ENCODE results near the gene SMARCB1.

The SMARCB1 gene

GRCh38 chr22:23793326-23793725 lies 6.6 kb downstream of the SMARCB1 start:
- Histone ChIP-seq H3K36me3 (ENCODE audit: control insufficient read depth, insufficient read depth, low read length) (peaks cover 15% of the 10 kb centered on the region), H3K56ac (ENCODE audit: low read length) (no peak overlapping the region), H3K4ac (ENCODE audit: low read depth, low read length) (no peak overlapping the region), H2BK15ac (replicated peaks; ENCODE audit: low read depth) (no peak overlapping the region), H3K79me2 (ENCODE audit: control insufficient read depth, insufficient read depth, low read length) (peaks cover 33% of the 10 kb centered on the region), H2BK120ac (ENCODE audit: low read depth, low read length) (no peak overlapping the region), H3K4me2 (ENCODE audit: low read length) (no peak overlapping the region), H3K23ac (ENCODE audit: low read length) (no peak overlapping the region), H3K9ac (ENCODE audit: low read length) (no peak overlapping the region), H3K27me3 (ENCODE audit: insufficient read depth, low read length, poor library complexity) (no peaks in the 10 kb centered on the region), H2BK5ac (ENCODE audit: low read length) (no peak overlapping the region), H3K79me1 (ENCODE audit: low read length) (peaks cover 22% of the 10 kb centered on the region), H2AK5ac (ENCODE audit: low read length) (no peak overlapping the region), H3K18ac (ENCODE audit: low read length) (no peak overlapping the region), H3K4me1 (ENCODE audit: control insufficient read depth, low read depth, low read length) (peaks cover 1% of the 10 kb centered on the region), H3K4me3 (ENCODE audit: low read length) (no peak overlapping the region), H4K8ac (ENCODE audit: low read depth, low read length) (no peak overlapping the region), H3K27ac (ENCODE audit: low read depth, low read length) (no peak overlapping the region), H4K5ac (ENCODE audit: low read length) (no peak overlapping the region)
- no CpG with 5 or more reads among the region's 8 CpGs for WGBS (ENCODE audit: extremely low coverage, insufficient coverage, low lambda C conversion rate)
- DNase-seq = peak; percentile 49

GRCh38 chr22:23796461-23796860 lies 9.7 kb downstream of the SMARCB1 start:
- Histone ChIP-seq H3K27me3 (ENCODE audit: insufficient read depth, low read length, poor library complexity) (no peaks in the 10 kb centered on the region), H3K4me1 (ENCODE audit: control insufficient read depth, low read depth, low read length) (no peaks in the 10 kb centered on the region), H3K36me3 (ENCODE audit: control insufficient read depth, insufficient read depth, low read length) (peaks cover 20% of the 10 kb centered on the region), H4K8ac (ENCODE audit: low read depth, low read length) (no peak overlapping the region), H2BK5ac (ENCODE audit: low read length) (no peak overlapping the region), H3K23ac (ENCODE audit: low read length) (no peak overlapping the region), H2BK15ac (replicated peaks; ENCODE audit: low read depth) (no peak overlapping the region), H2AK5ac (ENCODE audit: low read length) (no peak overlapping the region), H3K4me3 (ENCODE audit: low read length) (no peak overlapping the region), H4K5ac (ENCODE audit: low read length) (no peak overlapping the region), H3K56ac (ENCODE audit: low read length) (no peak overlapping the region), H3K79me1 (ENCODE audit: low read length) (peaks cover 8% of the 10 kb centered on the region), H3K9ac (ENCODE audit: low read length) (no peak overlapping the region), H3K4me2 (ENCODE audit: low read length) (no peak overlapping the region), H3K18ac (ENCODE audit: low read length) (no peak overlapping the region), H3K27ac (ENCODE audit: low read depth, low read length) (no peak overlapping the region), H2BK120ac (ENCODE audit: low read depth, low read length) (no peak overlapping the region), H3K79me2 (ENCODE audit: control insufficient read depth, insufficient read depth, low read length) (peaks cover 9% of the 10 kb centered on the region), H3K4ac (ENCODE audit: low read depth, low read length) (no peak overlapping the region)
- no CpG with 5 or more reads among the region's 5 CpGs for WGBS (ENCODE audit: extremely low coverage, insufficient coverage, low lambda C conversion rate)
- DNase-seq = no peak

DNA sequence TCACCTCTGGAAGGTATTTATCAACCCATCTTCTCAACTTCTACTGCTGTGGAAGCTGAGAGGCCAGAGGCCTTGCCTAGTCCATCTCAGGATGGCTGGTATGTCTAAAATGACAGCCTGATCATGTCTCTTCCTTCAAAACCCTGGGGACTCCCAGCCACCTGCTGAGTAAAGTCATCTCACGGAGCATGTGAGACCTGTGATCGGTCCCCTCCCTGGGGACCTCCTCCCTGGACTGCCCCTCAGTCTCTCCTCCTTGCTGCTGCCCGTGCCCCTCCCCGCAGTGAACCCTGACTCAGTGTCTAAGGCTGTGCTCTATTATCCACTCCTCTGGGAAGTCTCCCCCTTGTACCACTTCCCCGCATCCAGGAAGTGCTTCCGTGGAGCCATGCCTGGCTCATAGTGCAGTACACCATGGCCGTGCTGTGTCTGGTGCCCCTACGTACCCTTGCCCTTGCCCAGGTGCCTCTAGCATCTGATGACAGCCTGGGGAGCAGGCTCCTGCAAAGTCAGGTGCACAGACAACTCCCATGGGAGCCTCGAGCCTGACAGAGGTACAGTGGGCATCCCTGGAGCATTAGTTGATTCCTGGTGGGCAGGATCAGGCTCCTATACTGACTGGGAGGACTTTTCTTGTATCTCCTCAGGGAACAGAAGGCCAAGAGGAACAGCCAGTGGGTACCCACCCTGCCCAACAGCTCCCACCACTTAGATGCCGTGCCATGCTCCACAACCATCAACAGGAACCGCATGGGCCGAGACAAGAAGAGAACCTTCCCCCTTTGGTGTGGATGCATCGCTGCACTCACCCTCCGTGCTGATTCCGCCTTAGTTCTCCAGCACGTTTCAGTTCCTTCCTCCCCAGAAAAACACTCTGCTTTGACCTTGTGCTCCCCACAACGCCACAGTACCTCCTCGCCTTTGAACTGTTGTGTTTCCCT lies 13.8 kb downstream of the SMARCB1 start:
- Histone ChIP-seq H3K9ac (ENCODE audit: low read length) (no peak overlapping the region), H3K4me2 (ENCODE audit: low read length) (no peak overlapping the region), H2BK120ac (ENCODE audit: low read depth, low read length) (no peak overlapping the region), H3K79me1 (ENCODE audit: low read length) (no peaks in the 10 kb centered on the region), H3K4me3 (ENCODE audit: low read length) (no peak overlapping the region), H2AK5ac (ENCODE audit: low read length) (no peak overlapping the region), H3K4me1 (ENCODE audit: control insufficient read depth, low read depth, low read length) (no peaks in the 10 kb centered on the region), H3K23ac (ENCODE audit: low read length) (no peak overlapping the region), H3K56ac (ENCODE audit: low read length) (no peak overlapping the region), H2BK15ac (replicated peaks; ENCODE audit: low read depth) (no peak overlapping the region), H2BK5ac (ENCODE audit: low read length) (no peak overlapping the region), H3K36me3 (ENCODE audit: control insufficient read depth, insufficient read depth, low read length) (peaks cover 22% of the 10 kb centered on the region), H4K5ac (ENCODE audit: low read length) (no peak overlapping the region), H4K8ac (ENCODE audit: low read depth, low read length) (no peak overlapping the region), H3K4ac (ENCODE audit: low read depth, low read length) (no peak overlapping the region), H3K27me3 (ENCODE audit: insufficient read depth, low read length, poor library complexity) (no peaks in the 10 kb centered on the region), H3K27ac (ENCODE audit: low read depth, low read length) (no peak overlapping the region), H3K79me2 (ENCODE audit: control insufficient read depth, insufficient read depth, low read length) (no peaks in the 10 kb centered on the region), H3K18ac (ENCODE audit: low read length) (no peak overlapping the region)
- no peak for DNase-seq
- WGBS (ENCODE audit: extremely low coverage, insufficient coverage, low lambda C conversion rate) = no CpG with 5 or more reads among the region's 18 CpGs

- no peaks in the 10 kb centered on the region for H3K27me3 ChIP-seq (ENCODE audit: insufficient read depth, low read length, poor library complexity)
- H3K27ac ChIP-seq (ENCODE audit: low read depth, low read length) = no peak overlapping the region
- H2BK5ac ChIP-seq (ENCODE audit: low read length) = no peak overlapping the region
- no peaks in the 10 kb centered on the region for H3K4me1 ChIP-seq (ENCODE audit: control insufficient read depth, low read depth, low read length)
- no peak overlapping the region for H3K9ac ChIP-seq (ENCODE audit: low read length)
- peaks cover 26% of the 10 kb centered on the region for H3K36me3 ChIP-seq (ENCODE audit: control insufficient read depth, insufficient read depth, low read length)
- no peak overlapping the region for H2AK5ac ChIP-seq (ENCODE audit: low read length)
- no peak overlapping the region for H4K8ac ChIP-seq (ENCODE audit: low read depth, low read length)
- no peaks in the 10 kb centered on the region for H3K79me1 ChIP-seq (ENCODE audit: low read length)
- H2BK15ac ChIP-seq (replicated peaks; ENCODE audit: low read depth) = no peak overlapping the region
- H3K4me3 ChIP-seq (ENCODE audit: low read length) = no peak overlapping the region
- H3K23ac ChIP-seq (ENCODE audit: low read length) = no peak overlapping the region
- no peak overlapping the region for H4K5ac ChIP-seq (ENCODE audit: low read length)
- no peak overlapping the region for H3K4ac ChIP-seq (ENCODE audit: low read depth, low read length)
- no peak for DNase-seq
- no peaks in the 10 kb centered on the region for H3K79me2 ChIP-seq (ENCODE audit: control insufficient read depth, insufficient read depth, low read length)
- no peak overlapping the region for H3K4me2 ChIP-seq (ENCODE audit: low read length)
- H3K56ac ChIP-seq (ENCODE audit: low read length) = no peak overlapping the region
- no peak overlapping the region for H3K18ac ChIP-seq (ENCODE audit: low read length)
- no peak overlapping the region for H2BK120ac ChIP-seq (ENCODE audit: low read depth, low read length)
- WGBS (ENCODE audit: extremely low coverage, insufficient coverage, low lambda C conversion rate) = no CpG with 5 or more reads among the region's 11 CpGs
Observed at GRCh38 chr22:23801238-23801821, 14.6 kb downstream of the SMARCB1 start.

DNA sequence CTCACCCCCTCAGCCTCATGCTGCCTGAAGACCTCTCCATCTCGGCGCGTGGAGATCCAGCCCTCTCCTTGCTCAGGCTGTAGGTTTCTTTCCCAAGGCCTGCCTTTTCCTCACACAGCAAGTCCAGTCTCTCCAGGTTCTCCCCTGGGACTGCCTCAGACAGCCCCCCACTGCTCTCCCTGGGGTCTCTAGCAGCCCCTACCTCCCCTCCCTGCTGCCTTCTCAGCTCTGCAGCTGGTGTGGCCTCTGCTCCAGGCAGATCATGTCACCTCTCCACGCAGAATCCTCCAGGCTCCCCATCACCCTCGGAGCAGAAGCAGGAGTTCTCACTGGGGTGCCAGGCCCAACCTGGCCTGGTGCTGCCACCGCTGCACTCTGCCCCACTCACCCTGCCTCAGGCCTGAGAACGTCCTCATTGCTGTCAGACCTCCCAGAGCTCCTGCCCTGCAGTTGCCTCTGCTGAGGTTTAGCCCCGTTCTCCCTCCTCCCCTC lies 15.2 kb downstream of the SMARCB1 start:
- WGBS (ENCODE audit: extremely low coverage, insufficient coverage, low lambda C conversion rate) = no CpG with 5 or more reads among the region's 8 CpGs

More for the DNA sequence above, 15.2 kb downstream of the SMARCB1 start:
- no peak for DNase-seq
- Histone ChIP-seq H3K79me2 (ENCODE audit: control insufficient read depth, insufficient read depth, low read length) (no peaks in the 10 kb centered on the region), H2AK5ac (ENCODE audit: low read length) (no peak overlapping the region), H3K27me3 (ENCODE audit: insufficient read depth, low read length, poor library complexity) (no peaks in the 10 kb centered on the region), H3K4ac (ENCODE audit: low read depth, low read length) (no peak overlapping the region), H2BK5ac (ENCODE audit: low read length) (no peak overlapping the region), H4K8ac (ENCODE audit: low read depth, low read length) (no peak overlapping the region), H3K4me1 (ENCODE audit: control insufficient read depth, low read depth, low read length) (no peaks in the 10 kb centered on the region), H3K79me1 (ENCODE audit: low read length) (no peaks in the 10 kb centered on the region), H3K56ac (ENCODE audit: low read length) (no peak overlapping the region), H3K36me3 (ENCODE audit: control insufficient read depth, insufficient read depth, low read length) (peaks cover 26% of the 10 kb centered on the region), H3K4me3 (ENCODE audit: low read length) (no peak overlapping the region), H3K27ac (ENCODE audit: low read depth, low read length) (no peak overlapping the region), H3K9ac (ENCODE audit: low read length) (no peak overlapping the region), H3K23ac (ENCODE audit: low read length) (no peak overlapping the region), H2BK15ac (replicated peaks; ENCODE audit: low read depth) (no peak overlapping the region), H4K5ac (ENCODE audit: low read length) (no peak overlapping the region), H3K18ac (ENCODE audit: low read length) (no peak overlapping the region), H3K4me2 (ENCODE audit: low read length) (no peak overlapping the region), H2BK120ac (ENCODE audit: low read depth, low read length) (no peak overlapping the region)
